ENCODE data around the gene KHDC1L.
A peak's percentile ranks its signal among the peaks of the same experiment; 100 is the strongest.
"Not testable (repeated sequence)": the region's sequence is repeated elsewhere in the genome, so short reads cannot be mapped to it uniquely, and the experiment has no call there.

KHDC1L gene, protein sequence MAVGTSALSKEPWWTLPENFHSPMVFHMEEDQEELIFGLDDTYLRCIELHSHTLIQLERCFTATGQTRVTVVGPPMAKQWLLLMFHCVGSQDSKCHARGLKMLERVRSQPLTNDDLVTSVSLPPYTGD

DNA sequence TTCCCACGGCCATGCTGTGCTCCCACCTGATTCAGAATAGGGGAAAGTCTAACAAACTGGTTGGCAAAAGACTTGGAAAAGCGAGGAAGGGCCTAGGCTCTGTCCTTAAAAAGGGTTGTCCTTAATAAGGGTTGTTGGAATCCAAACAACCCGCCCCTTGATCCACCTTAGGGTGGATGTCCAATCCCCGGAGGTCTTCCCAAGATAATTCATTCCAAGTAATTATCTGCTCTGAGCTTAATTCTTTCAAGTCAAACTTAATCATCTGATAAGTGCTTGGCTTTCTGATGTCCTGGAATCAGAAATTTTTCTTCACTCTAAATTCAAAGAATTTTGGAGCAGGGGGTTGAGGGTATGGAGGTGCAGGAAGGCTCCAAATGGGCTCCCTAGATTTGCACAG lies at the start of gene KHDC1L:
Gene KHDC1L (minus strand): TSS at position 101 of the 400 bp plus-strand sequence. CDS start 88 bp downstream, at position 13.
- DNase-seq, result no peak

DNA sequence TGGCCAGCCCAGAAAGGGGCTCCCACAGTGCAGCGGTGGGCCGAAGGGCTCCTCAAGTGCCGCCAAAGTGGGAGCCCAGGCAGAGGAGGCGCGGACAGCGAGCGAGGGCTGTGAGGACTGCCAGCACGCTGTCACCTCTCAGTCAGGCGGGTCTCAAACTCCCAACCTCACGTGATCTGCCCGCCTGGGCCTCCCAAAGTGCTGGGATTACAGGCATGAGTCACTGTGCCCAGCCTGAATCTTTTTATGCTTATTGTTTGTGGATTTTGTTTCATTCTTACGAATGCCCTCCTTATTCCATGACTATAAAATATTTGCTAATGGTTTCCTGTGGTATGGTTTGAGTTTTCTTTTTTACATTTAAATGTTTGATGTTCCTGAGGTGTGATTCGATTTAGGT lies 44.0 kb upstream of the KHDC1L start:
- DNase-seq, result not testable (repeated sequence)

DNA sequence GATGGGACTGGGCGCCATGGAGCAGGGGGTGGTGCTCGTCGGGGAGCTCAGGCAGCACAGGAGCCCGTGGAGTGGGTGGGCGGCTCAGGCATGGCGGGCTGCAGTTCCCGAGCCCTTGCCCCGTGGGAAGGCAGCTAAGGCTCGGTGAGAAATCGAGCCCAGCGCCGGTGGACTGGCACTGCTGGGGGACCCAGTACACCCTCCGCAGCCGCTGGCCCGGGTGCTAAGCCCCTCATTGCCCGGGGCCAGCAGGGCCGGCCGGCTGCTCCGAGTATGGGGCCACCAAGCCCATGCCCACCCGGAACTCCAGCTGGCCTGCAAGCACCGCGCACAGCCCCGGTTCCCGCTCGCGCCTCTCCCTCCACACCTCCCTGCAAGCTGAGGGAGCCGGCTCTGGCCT lies 43.6 kb upstream of the KHDC1L start:
- not testable (repeated sequence) for DNase-seq

DNA sequence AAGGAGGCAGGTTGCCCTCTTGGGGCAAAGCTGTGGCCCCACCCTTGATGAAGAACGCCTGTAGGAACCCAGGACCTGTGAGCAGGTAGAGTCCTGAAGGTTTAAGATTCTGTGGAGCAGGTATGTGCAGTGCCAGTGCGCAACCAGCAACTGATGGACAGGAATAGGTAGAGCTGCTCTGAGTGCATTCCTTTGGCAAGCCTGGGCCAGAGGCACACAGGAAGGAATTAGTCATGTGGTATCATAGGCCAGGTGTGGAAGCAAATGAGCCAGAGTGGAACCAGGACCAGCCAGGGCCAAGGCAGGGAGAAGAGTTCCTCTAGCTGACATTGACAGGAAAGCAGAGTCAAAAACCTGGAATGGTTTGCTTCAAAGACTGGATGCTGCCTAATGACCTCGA lies 39.1 kb upstream of the KHDC1L start:
- DNase-seq, result no peak

DNA sequence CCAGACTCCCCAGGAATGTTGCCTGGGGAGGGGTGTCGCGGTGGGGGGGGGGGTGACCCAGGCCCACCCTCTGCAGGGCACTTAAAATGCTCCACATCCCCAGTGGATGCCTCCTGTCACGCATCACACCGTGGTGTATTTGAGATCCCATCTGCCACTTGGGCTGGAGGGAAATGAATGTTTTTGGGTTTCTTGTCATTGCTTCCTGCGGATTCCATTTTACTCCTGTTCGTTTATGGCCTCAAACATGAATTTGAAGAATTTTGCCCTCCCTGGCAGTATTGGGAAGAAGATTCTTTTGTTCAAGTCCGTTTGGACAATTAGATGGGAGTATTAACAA lies 38.2 kb upstream of the KHDC1L start:
- no peak for DNase-seq

DNA sequence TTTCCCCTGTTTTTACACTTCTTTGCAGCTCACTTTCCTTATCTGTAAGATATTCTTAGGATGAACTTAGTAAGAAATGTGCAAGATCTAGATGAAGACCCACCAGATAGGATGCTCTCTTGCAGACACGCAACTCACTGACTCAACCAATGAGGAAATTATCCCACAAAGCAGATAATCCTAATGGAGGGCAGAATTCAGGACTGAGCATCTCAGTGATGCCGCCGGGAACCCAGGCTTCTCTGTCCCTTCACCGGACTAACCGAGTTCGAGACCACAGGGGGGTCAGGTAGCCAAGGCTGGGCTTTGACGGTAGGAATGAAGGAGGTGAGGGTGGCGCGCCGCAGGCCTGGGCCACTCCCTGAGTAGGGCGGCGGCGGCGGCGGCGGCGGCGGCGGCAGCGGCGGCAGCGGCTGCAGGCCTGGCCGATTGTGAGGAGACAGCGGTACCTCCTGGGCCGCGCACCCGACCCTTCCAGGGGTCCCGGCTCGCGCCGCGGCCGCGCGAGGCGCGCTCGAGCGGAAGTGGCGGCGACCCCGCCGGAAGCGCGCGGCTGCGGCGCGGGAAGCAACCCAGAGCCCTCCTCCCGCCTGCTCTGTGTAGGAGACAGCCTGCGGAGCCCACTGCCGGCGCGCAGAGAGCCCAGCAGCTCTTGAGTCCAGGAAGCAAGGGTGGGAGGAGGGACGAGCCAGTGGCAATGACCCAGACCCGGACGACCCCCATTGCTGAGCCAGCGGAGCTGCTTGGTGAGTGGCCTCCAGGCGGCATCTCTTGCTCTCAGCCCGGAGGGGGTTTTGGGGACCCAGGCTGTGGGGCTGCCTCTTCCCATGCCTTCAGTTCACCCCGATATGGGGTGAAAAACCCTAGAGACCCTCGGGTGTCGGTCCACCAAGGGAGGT lies 37.6 kb upstream of the KHDC1L start, which contains the start of gene KHDC1:
Gene KHDC1 (minus strand): TSS at position 526 of the 899 bp plus-strand sequence. CDS start 20,679 bp downstream, outside the sequence.
- DNase-seq, result peak; percentile 37

DNA sequence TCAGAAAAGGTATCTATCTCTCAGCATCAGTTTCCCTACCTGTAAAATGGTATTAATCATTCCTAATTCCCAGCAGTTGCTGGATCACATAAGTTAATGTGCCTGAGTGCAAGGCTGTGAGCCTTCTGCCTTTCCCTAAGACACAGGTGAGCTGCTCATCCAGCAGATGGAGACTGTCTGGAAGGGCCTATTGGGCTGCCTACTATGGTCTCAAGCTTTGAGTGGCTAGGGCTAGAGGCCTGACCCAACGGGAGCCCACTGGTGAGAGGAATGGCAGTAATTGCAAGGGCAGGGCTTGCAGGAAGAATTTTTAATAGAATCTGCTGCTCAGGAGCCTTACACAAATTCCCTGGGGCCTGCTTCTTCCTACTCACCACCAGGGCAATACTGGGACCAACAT lies 33.4 kb upstream of the KHDC1L start:
- DNase-seq, result no peak

DNA sequence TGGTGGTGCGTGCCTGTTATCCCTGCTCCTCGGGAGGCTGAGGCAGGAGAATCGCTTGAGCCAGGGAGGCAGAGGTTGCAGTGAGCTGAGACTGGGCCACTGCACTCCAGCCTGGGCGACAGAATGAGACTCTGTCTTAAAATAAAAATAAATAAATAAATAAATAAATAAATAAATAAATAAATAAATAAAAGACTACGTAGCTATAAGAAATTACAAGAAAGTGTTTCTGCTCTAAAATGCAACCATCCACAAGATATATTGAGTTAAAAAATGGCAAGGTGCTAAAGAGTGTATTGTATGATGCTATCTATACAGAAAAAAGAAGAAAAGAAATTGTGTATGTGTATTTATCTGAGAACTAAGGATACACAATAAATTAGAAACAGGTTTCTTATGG lies 29.0 kb upstream of the KHDC1L start:
- DNase-seq, result not testable (repeated sequence)

DNA sequence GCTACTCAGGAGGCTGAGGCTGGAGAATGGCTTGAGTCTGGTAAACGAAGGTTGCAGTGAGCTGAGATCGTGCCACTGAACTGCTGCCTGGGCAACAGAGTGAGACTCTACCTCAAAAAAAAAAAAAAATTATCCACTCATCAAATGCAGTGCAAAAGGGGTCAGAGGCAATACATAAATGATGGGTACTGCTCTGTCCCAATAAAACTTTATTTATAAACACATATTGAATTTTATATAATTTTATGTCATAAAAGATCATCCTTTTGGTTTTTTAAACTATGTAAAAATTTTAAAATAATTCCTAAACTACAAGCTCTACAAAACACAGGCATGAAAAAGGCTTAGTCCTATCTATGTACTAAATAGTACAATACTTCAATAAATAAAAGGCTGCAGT lies 27.4 kb upstream of the KHDC1L start:
- DNase-seq, result no peak

DNA sequence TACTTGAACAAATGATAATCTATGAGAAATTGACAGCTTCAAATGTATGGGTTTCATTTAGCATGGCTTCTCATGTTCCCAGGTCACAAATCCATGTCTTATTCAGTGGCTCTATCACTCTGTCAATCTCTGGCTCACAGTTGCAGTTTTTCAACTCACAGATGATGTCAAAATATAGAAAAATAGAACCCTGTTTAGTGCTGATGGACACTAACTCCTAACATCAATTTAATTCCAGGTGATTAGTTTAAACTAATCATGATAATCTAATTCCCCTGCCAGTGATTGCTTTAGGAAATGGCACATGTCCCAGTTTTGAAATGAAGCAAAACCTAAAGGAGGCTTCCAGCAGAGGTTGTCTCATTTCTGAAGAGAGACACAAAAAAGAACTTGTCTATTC lies 24.7 kb upstream of the KHDC1L start:
- DNase-seq, result no peak

DNA sequence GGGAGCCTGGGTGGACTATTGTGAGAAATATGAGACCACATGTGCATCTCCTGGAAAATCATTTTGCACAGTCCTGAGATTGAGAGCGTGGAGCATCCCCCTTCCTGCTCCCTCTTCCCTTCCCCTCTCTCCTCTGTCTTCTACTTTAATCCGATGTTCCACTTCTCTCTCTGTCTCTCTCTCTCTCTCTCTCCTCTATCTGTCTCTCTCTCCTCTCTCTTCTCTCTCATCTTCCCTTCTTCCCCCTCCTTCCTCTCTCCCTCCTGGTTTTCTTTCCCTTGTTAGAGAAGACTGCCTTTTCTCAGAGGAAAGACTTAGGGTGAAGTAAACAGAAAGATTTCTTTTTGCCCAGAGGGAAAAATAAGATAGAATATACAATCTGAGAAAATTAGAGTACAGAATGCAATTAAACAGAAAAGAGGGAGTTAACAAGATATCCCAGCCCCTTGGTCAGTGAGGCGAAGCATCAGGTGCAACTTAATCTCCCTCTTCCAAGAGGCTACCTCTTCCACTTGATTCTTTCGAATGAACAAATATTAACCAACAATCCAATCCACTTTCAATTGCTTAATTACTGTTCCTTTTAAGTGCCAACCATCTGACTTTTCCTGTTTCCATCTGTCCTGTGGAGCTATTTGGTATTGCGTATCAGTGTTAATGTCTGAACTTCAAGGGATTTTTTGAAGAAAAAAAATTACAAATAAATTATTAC lies 23.1 kb upstream of the KHDC1L start:
- no peak for DNase-seq

DNA sequence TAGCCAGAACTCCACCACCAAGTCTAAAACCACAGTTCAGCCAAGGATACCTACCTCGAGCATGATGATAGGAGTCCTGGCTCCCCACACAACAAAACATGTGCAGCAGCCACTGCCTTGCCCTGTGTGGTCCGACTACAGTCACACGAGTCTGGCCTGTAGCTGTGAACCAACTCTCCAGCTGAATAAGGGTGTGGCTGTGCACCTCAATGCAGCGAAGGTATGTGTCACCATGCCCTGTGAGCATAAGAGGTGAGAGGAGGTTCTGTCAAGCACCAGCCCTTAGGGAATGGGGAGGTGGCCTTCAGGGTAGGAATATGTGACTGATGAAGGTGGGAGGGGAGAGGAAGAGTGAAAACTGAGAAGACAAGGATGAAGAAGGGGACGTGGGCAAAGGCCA lies 16.7 kb upstream of the KHDC1L start:
- no peak for DNase-seq

DNA sequence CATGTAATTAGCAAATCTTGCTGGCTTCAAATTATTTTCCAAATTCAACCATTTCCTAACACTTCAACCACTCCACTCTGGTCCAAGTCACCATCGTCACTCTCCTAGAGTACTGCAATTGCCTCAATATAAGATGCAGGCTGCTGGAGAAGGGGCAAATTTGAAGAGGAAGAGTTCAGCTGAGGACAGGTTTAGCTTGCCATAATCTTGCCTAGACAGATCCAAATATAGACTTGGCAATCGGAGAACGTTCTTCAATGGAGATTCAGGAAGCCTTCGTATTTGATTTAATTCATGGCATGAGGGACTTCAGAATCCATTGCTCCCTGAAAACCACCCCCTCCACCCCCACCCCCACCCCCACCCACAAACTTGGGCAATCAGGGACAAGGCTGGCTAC lies 15.4 kb upstream of the KHDC1L start:
- DNase-seq, result no peak

DNA sequence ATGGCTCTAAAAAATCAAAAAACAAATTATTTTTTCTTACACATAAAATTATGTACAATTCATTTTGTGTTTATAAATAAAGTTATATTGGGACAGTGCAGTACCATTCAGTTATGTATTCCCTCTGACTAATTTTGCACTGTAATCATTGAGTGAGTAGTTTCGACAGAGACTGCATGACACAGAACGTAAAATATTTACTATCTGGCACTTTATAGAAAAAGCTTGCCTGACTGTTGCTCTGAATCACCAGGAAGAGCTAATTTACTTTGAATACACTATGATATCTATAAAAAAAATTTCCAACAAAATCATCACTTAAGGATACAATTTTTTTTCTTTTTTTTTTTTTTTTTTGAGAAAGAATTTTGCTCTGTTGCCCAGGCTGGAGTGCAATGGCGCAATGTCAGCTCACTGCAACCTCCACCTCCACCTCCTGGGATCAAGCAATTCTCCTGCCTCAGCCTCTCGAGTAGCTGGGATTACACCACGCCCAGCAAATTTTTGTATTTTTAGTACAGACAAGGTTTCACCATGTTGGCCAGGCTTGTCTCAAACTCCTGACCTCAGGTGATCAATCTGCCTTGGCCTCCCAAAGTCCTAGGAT lies 11.0 kb upstream of the KHDC1L start:
- no peak for DNase-seq

DNA sequence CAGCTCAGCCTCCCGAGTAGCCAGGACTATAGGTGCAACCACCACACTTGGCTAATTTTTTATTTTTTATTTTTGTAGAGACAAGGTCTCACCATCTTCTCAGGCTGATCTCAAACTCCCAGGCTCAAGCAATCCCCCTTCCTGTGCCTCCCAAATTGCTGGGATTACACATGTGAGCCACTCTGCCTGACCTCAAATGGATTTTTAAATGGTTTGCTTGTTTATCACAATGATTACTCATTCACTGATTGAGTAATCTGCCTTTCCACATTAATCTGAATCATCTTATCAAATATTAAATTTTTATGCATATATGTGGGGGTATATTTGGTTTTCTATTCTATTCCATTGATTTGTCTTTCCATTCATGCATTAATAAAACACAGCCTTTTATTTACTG lies 9.4 kb upstream of the KHDC1L start:
- DNase-seq, result no peak

DNA sequence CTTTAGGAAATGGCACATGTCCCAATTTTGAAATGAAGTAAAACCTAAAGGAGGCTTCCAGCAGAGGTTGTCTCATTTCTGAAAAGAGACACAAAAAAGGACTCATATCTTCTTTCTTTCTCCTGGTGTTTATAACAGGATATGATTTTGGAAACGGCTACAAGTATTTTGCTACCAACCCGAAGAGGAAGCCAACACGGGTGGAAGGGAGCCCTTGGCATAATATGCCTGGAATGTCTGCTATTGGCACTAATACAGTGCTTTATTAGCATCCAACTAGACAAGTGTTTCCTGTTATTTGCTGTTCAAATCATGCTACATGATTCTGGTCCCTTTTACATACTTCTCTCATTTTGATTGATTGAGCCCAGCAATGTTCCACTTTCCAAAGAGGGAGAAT lies 8.7 kb upstream of the KHDC1L start:
- DNase-seq, result not testable (repeated sequence)

DNA sequence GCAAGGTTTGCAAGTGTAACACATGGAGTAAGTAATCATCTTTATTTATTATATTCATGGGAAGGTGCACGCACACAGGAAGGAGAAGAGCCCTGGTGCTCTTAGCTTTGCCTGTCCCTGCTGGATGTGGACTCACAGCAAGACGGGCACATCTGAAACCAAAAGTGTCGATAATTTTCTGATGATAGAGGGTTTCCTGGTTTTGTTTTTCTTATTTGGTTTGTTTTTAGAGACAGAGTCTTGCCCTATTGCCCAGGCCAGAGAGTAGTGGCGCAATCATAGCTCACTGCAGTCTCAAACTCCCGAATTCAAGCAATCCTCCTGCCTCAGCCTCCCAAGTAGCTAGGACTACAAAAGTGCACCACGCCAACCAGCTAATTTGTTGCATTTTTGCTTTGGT lies 7.8 kb upstream of the KHDC1L start:
- no peak for DNase-seq

DNA sequence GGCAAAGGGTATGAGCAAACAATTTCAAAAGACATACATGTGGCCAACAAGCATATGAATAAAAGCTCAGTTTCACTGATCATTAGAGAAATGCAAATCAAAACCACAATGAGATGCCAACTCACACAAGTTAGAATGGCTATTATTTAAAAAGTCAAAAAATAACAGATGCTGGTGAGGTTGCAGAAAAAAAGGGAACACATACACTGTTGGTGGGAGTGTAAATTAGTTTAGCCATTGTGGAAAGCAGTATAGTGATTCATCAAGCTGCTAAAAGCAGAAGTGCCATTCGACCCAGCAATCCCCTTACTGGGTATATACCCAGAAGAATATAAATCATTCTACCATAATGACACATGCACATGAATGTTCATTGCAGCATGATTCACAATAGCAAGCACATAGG lies 6.7 kb upstream of the KHDC1L start:
- DNase-seq, result no peak

DNA sequence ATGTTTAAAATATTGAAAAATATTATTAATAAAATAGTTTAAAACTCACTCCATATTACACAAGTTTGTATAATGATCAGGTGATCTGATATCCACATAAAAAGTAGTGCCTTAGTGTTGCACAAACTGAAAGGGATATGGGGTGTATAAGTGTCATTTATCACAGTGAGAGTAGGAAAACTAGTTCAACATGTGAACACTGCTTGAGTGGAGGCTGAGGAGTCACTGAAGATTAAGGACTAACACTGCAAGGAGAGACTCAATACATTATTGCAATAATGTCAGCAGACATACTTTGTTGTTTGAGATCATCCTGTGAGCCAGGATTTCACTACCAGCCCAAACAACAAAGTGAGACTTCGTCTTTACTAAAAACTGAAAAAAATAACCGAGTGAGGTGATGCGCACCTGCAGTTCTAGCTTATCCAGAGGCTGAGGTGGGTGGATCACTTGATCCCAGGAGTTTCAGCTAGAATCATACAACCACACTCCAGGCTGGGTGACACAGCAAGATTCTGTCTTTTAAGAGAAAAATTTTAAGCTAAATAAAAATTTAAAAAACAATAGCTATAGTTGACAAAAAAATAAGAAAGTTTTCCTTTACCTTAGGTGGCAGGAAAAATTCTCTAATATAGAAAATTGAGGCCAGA lies 2.4 kb upstream of the KHDC1L start:
- DNase-seq, result no peak

DNA sequence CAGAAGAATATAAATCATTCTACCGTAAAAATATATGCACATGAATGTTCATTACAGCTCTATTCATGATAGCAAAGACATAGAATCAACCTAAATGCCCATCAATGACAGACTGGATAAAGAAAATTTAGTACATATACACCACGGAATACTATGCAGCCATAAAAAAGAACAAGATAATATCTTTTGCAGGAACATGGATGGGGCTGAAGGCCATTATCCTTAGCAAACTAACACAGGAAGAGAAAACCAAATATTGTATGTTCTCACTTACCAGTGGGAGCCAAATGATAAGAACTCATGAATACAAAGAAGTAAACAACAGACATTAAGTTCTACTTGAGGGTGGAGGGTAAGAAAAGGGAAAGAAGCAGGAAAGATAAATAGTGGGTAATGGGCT lies 8.4 kb downstream of the KHDC1L start:
- no peak for DNase-seq

DNA sequence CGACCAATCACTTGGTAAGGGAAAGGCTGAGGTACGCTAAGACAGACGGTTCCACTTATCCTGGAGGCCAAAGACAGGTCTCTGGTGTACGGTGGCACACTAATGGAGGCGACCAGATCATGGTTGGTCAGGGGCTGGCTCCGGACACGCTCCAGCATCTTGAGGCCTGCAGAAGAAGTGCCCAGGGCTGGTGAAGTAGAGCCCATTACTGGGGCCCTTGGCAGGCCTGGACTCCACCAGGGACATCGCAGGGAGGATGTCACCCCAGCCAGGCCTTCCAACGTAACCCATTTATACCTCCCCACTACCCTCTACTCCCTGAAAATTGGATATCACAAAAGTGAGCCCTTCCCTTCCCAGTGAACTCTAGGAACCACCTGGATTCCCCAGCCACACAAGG lies 16.2 kb downstream of the KHDC1L start:
- DNase-seq, result no peak

DNA sequence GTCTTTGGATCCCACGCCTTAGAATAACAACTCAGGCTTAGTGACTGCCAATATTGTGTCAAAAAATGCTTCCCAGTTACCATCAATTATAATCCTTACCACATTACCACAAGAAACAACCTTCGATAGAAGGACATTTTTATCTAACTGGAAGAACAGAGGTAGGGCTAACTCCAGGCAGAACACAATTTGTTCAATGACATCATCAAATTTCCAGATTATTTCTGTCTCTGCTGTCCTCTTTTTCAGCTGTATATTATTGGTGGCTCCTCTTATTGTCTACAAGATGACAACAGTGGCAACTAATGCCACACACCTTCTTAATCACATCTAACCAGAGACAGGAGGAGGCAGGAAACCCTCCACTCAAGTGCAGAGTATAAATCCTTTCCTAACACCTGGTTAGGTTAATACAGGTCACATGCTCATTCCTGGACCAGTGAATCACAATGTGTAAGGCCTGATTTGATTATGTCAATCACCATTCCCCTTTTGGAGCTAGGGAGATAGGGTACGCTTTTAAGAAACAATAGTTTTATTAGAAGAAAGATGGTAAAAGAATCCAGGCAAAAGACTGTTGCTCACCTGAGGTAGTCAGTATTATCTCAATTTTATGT lies 18.0 kb downstream of the KHDC1L start:
- DNase-seq, result no peak

DNA sequence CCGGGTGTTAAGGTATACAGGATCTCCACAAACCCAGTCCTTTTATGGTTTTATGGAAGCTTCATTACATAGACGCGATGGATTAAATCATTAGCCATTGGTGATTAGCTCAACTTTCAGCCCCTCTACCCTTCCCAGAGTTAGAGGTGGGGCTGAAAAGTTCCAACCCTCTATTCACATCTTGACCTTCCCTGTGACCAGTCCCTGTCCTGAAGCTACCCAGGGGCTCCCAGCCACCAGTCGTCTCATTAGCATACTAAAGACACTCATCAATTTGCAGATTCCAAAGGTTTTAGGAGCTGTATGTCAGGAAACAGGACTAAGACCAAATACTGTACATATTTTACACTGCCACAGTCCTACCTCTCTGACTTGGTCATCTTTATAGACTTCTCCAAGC lies 21.0 kb downstream of the KHDC1L start:
- DNase-seq, result no peak

Data from activated CD4-positive, alpha-beta T cell treated with anti-CD3 and anti-CD28 coated beads for 1 hour (primary cell).